ENCODE data around the gene PRKCH. TPM values are rescaled to one million over a fixed set of nuclear protein-coding genes. Genes with fewer than 3 reads are reported as not detected.

Gene PRKCH
- total and polyA plus RNA-seq, 2 of the 13 experiments (the other 11 are each of a cell fraction or from before 2014, with no cell fraction given) = 0.48 to 1.3 TPM

GRCh38 chr14:61461808-61462275 lies 140.5 kb downstream of the PRKCH start:
- no TSS peak for BruUV-seq (replicated peaks)
- peaks cover 39% of the 10 kb centered on the region for H3K4me1 ChIP-seq (ENCODE audit: insufficient read depth, low read length)
- H3K9me3 ChIP-seq (ENCODE audit: low read length) = no peaks in the 10 kb centered on the region
- FAIRE-seq (peak; percentile 91), ATAC-seq (peak; percentile 79), DNase-seq (ENCODE audit: low spot score) (peak; percentile 68)
- H3K4me3 ChIP-seq (replicated peaks in 1 of 3; ENCODE audit: insufficient read depth in 1 of 3, low read depth in 2 of 3, low read length in 3 of 3) = no peak overlapping the region
- no peaks in the 10 kb centered on the region; a peak in 1 of 5 replicates for H3K27me3 ChIP-seq (ENCODE audit: control insufficient read depth in 1 of 2, insufficient read depth in 2 of 2, low read length in 2 of 2)
- H4K20me1 ChIP-seq (ENCODE audit: insufficient read depth, low read length) = no peaks in the 10 kb centered on the region
- no peaks in the 10 kb centered on the region for H3K79me2 ChIP-seq (ENCODE audit: insufficient read depth, low read length)
- H2AFZ ChIP-seq (ENCODE audit: low read length) = no peak overlapping the region
- ChIA-PET POLR2A (interaction anchor here (1.5 kb wide), 1 partner anchor 97 kb away, joined by 3 read pairs; no protein-coding TSS in a partner anchor), CTCF (ENCODE audit: low intra/inter-chr PET ratio, low total read pairs) (interaction anchor here (0.7 to 3.4 kb wide), 7 partner anchors 14 to 376 kb away, joined by 3 to 26 read pairs (median 4); no protein-coding TSS in a partner anchor)
- no peak overlapping the region for H3K27ac ChIP-seq (ENCODE audit: extremely low read length, insufficient read depth, low read length)
- no peak for TF ChIP-seq CSRNP2 (CRISPR knock-in tag; conservative IDR thresholded peaks at IDR 0.05; ENCODE audit: low read depth)
- TF ChIP-seq PAX8 (CRISPR knock-in tag; IDR thresholded peaks at IDR 0.05; ENCODE audit: borderline replicate concordance) = no peak
- TF ChIP-seq SMC3 (IDR thresholded peaks at IDR 0.05; ENCODE audit: low read length) = peak; percentile 86
- 0 out of 2 replicates have a peak, but pooled peaks have one; percentile 1 for TF ChIP-seq ZNF331 (CRISPR knock-in tag; IDR thresholded peaks at IDR 0.05)
- peak; percentile 79 for TF ChIP-seq CTCF (CRISPR knock-in tag; IDR thresholded peaks at IDR 0.05)
- TF ChIP-seq POLR2A (IDR thresholded peaks at IDR 0.05; ENCODE audit: insufficient read depth in 1 of 2, low read depth in 2 of 2, low read length in 2 of 2) = no peak
- 0 out of 2 replicates have a peak, but pooled peaks have one; percentile 25 for TF ChIP-seq CBFB (CRISPR knock-in tag; IDR thresholded peaks at IDR 0.05)
- TF ChIP-seq RAD21 (CRISPR knock-in tag; IDR thresholded peaks at IDR 0.05) = peak; percentile 81
- TF ChIP-seq ZMAT3 (CRISPR knock-in tag; conservative IDR thresholded peaks at IDR 0.05) = no peak
- 0 out of 2 replicates have a peak, but pooled peaks have one; percentile 29 for TF ChIP-seq STAT6 (CRISPR knock-in tag; IDR thresholded peaks at IDR 0.05; ENCODE audit: borderline replicate concordance)
- 0 out of 2 replicates have a peak, but pooled peaks have one; percentile 34 for TF ChIP-seq GATAD2A (CRISPR knock-in tag; IDR thresholded peaks at IDR 0.05)
- peak; percentile 96 for TF ChIP-seq STAG1 (CRISPR knock-in tag; IDR thresholded peaks at IDR 0.05)
- WGBS (ENCODE audit: low lambda C conversion rate) = 52% methylated on average over 7 of the region's 7 CpGs
- no peak overlapping the region for H3K9ac ChIP-seq (ENCODE audit: insufficient read depth, low read depth, low read length)
- H3K36me3 ChIP-seq (replicated peaks in 1 of 2; ENCODE audit: control insufficient read depth in 1 of 2, insufficient read depth in 2 of 2, low read length in 2 of 2) = no peaks in the 10 kb centered on the region
- in situ Hi-C loops (cut with HindIII; ENCODE audit: extremely low pct_ligation_motif_present, low pct_unique_long_range_greater_than_20kb) = loop anchor here (5.0 kb wide), 1 partner anchor 270 kb away; no protein-coding TSS in a partner anchor
- intact Hi-C loops (cut with micrococcal nuclease; ENCODE audit: unreplicated experiment) = loop anchor here (1.0 to 5.0 kb wide), 6 partner anchors 75 to 375 kb away; partner anchors contain the start of gene HIF1A
- no peak overlapping the region for H3K4me2 ChIP-seq (ENCODE audit: low read depth, low read length)
